ENCODE data around the gene CACNA1S. TPM values are rescaled to one million over a fixed set of nuclear protein-coding genes. Genes with fewer than 3 reads are reported as not detected.

CACNA1S gene
- total and polyA plus RNA-seq, 2 of the 4 experiments (the other 2 are of a cell fraction), result not detected

- no peak overlapping the region for H2BK120ac ChIP-seq (ENCODE audit: low read depth, low read length)
- H3K14ac ChIP-seq (replicated peaks; ENCODE audit: low read depth, low read length), result no peak overlapping the region
- H3K9me1 ChIP-seq (ENCODE audit: insufficient read depth, low read length), result peaks cover 13% of the 10 kb centered on the region; the same call in 1 of the 2 replicates
- DNase-seq (no peak), ATAC-seq (ENCODE audit: low read depth) (no peak)
- no peak overlapping the region for H2AK5ac ChIP-seq (ENCODE audit: low read depth, low read length)
- H3K36me3 ChIP-seq (ENCODE audit: control insufficient read depth, insufficient read depth, low read length), result peaks cover 71% of the 10 kb centered on the region
- no peak overlapping the region for H2BK15ac ChIP-seq (ENCODE audit: low read depth, low read length)
- ChIA-PET POLR2A (ENCODE audit: unreplicated experiment) (no interaction called here), CTCF (interaction anchor here (1.0 kb wide), 1 partner anchor 81 kb away, joined by 4 read pairs; no protein-coding TSS in a partner anchor)
- dilution Hi-C loops (cut with HindIII; ENCODE audit: low sequenced_read_pairs, unreplicated experiment), result no loop called here
- BruUV-seq (replicated peaks), result no TSS peak
- no peak overlapping the region for H3K27ac ChIP-seq (ENCODE audit: insufficient read depth, low read length)
- H3K4me2 ChIP-seq (ENCODE audit: low read depth, low read length), result no peak overlapping the region
- H3K79me1 ChIP-seq (ENCODE audit: low read depth in 1 of 2, low read length in 2 of 2), result peaks cover 0 to 4% of the 10 kb centered on the region in 2 experiments; a peak in 1 of 4 replicates
- no peak overlapping the region for H4K91ac ChIP-seq (ENCODE audit: insufficient read depth, low read depth, low read length)
- H3K18ac ChIP-seq (ENCODE audit: low read depth, low read length), result no peak overlapping the region
- H3K4ac ChIP-seq (ENCODE audit: low read depth, low read length), result no peak overlapping the region
- H3K4me1 ChIP-seq (ENCODE audit: control insufficient read depth, insufficient read depth, low read length), result peaks cover 6% of the 10 kb centered on the region
- H2BK20ac ChIP-seq (ENCODE audit: low read depth, low read length), result no peak overlapping the region
- no peak overlapping the region for H3K56ac ChIP-seq (ENCODE audit: extremely low read depth, insufficient read depth, low read length)
- no peak overlapping the region for H3K9ac ChIP-seq (ENCODE audit: low read depth, low read length)
- H3K9me3 ChIP-seq (ENCODE audit: control insufficient read depth, insufficient read depth, low read length), result no peaks in the 10 kb centered on the region
- 100% methylated on average over 2 of the region's 16 CpGs; no CpG with 5 or more reads in 1 of the 2 experiments for whole genome bisulfite sequencing, 2 experiments (ENCODE audit: extremely low coverage in 2 of 2, insufficient read length in 1 of 2)
- H4K8ac ChIP-seq (ENCODE audit: low read depth in 2 of 2, low read length in 2 of 2), result no peak overlapping the region
- no peaks in the 10 kb centered on the region for H3K27me3 ChIP-seq (ENCODE audit: control insufficient read depth, insufficient read depth, low read length)
- TF ChIP-seq RCOR1 (IDR thresholded peaks at IDR 0.05; ENCODE audit: insufficient replicate concordance, low read length) (no peak), CEBPB (IDR thresholded peaks at IDR 0.05; ENCODE audit: low read depth, low read length) (no peak), CTCF (conservative IDR thresholded peaks at IDR 0.05; ENCODE audit: low read depth, low read length) (no peak), POLR2A (IDR thresholded peaks at IDR 0.05; ENCODE audit: low read depth, low read length) (no peak), SMC3 (IDR thresholded peaks at IDR 0.05; ENCODE audit: low read depth, low read length) (no peak), ELK1 (IDR thresholded peaks at IDR 0.05; ENCODE audit: borderline replicate concordance, low read depth, low read length) (no peak), BHLHE40 (IDR thresholded peaks at IDR 0.05; ENCODE audit: low read depth, low read length) (no peak)
- no peak overlapping the region for H2AFZ ChIP-seq (replicated peaks; ENCODE audit: low read length, poor library complexity)
- peaks cover 22% of the 10 kb centered on the region for H4K20me1 ChIP-seq (ENCODE audit: insufficient read depth, low read length)
- H2AK9ac ChIP-seq (replicated peaks; ENCODE audit: low read depth, low read length, poor library complexity), result no peak overlapping the region
- H2BK5ac ChIP-seq (ENCODE audit: low read depth, low read length, poor library complexity, severe bottlenecking), result no peak overlapping the region
- no peak overlapping the region for H3K23ac ChIP-seq (ENCODE audit: low read depth, low read length)
- H4K5ac ChIP-seq (ENCODE audit: low read depth, low read length), result no peak overlapping the region
- H3K4me3 ChIP-seq (ENCODE audit: insufficient read depth, low read depth, low read length), result no peak overlapping the region
- in situ Hi-C loops (cut with MboI; ENCODE audit: low sequenced_read_pairs), result no loop called here
- intact Hi-C loops (cut with micrococcal nuclease), result no loop called here
Observed at GRCh38 chr1:201142011-201142848, 30.0 kb upstream of the CACNA1S start.

All from IMR-90 (cell line).